ENCODE results near the gene ESRRG.
"Not testable (repeated sequence)": the region's sequence is repeated elsewhere in the genome, so short reads cannot be mapped to it uniquely, and the experiment has no call there.

ESRRG gene

DNA sequence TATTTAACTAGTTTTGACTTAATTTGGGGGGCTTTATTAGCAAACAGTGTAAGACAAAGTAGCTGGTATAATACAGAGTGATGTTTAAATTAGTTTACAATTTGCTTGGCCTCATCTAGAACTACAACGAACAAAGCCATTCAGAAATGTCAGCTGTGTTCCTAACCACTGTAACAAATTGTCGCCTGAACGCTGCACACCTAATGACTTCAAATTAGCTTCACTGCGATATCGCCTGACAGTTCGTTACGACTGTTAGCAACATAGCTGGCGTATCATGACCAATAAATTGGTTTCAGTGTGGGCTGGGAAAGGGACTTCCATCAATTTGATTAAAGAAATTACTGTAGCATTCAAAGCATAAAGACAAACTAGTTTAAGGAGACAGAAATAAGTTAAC lies 160.1 kb downstream of the ESRRG start:
- DNase-seq (ENCODE audit: low spot score), result no peak

DNA sequence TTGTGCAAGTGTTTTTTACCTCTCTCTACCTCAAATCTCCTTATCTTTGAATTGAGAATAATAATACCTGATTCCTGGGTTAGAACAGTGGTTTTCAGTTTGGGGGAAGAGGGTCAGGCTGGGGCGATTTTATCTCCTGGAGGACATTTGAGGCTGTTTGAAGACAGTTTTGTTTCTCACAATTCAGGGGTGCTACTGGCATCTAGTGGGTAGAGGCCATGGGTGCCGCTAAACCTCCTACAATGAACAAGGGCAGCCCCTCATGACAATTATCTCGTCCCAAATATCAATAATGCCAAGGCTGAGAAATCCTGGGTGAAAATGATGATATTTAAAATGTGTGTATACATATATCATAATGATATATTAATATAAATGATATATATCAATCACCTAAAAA lies 160.8 kb downstream of the ESRRG start:
- no peak for DNase-seq (ENCODE audit: low spot score)

DNA sequence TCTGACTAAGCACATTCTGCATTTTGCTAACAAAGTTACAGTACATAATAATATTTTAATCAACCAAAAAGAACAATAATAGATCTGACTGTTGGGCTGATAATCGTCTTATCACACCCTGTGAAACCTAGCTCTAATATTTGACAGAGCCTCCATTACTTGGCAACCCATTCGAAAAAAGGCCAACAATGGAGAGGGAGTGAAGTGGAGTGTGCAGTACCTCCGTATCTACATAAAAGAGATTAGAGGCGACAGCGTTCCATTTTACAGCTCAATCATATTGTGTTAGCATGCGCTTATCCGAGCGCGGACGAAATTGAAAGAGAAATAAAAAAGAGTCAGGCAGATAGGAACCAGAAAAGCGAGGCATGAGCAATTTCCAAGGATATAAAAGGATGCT lies 162.7 kb downstream of the ESRRG start:
- no peak for DNase-seq (ENCODE audit: low spot score)

DNA sequence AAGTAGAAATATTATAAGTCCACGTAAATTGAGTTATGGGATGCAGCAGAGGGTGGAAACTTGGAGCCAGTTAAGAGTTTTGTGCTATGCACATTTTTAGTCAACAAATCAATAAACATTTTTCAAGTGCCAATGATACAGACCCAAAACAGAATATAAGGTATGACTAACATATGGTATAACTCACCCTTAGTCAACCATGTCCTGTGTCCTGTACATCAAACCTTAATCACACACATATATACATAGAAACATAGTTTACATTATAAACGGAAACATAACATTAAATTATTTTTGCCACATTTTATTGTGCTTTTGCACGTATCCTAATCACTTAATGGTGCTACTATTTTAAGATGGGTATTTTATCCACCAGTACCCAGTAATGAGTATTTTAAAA lies 163.9 kb downstream of the ESRRG start:
- DNase-seq (ENCODE audit: low spot score), result no peak

DNA sequence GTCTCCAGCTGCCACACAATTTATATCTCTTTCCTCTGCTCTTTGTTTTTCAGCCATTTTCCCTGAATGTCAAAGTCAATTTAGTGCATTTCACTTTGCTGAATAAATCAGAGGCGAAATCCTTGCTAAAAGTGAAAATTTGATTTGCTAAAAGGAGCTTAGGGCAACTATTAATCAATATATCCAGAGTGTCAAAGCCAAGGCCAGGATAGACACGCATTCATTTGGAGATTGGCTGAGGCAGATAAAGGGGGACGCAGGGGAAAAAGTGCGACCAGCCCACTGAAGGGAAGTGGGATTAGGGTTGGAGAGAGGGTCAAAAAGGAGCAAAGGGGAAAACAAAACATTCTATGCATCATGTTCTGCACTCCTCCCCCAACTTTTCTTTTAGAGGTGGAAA lies 167.6 kb downstream of the ESRRG start:
- DNase-seq (ENCODE audit: low spot score), result no peak

DNA sequence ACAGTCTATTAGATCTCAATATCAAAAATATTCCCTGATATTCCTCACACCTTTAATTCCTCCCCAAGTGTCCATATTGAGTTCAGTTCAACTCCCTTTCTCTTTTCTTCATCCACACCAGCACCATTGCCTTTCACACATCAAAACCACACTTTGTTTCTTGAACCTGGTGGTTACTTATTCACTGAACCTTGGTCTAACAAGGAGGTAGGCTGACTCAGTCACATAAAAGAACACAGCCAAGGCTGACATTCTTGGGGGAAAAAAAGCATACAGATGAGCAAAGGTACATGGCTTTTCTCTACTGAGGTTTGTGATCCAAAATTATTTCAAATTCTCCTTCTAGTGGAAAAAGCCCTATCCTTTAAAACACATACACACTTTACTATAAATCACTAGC lies 168.3 kb downstream of the ESRRG start:
- DNase-seq (ENCODE audit: low spot score), result no peak

DNA sequence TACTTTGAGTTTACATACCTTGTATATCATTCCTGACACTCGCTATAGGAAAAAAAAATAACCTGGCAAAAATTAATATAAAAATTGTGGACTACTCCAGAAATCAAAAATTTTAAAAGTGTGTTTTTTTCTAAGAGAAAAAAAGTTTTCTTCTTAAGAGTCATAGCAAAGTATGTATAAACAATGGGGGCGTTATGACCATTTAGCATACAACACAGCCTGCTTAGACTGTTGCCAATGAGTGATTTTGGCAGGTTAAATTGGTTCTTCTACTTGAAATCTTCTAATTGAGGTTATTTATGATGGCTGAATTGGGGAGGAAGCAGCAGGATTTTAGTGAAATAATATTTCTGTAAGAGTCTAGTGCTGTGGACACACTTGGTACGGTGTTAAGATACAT lies 169.5 kb downstream of the ESRRG start:
- no peak for DNase-seq (ENCODE audit: low spot score)

DNA sequence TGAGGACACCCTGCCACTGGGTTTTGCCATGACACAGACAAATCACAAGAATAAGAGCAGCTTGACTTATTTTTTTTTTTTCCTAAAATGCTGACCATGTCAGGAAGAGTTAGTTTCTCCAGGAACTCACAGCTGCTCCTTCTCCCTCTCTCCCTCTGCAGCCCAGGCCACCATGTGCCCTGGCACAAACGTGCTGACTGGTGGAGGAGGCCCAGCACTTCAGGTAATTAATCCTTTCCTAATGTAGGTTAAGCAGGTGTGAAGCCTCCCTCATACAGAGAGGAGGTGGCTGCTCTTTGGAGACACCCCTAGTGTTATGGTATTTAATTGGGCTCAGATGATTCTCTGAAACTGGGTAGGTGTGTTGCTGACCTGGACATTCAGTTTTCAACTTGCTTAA lies 170.2 kb downstream of the ESRRG start:
- DNase-seq (ENCODE audit: low spot score), result no peak

DNA sequence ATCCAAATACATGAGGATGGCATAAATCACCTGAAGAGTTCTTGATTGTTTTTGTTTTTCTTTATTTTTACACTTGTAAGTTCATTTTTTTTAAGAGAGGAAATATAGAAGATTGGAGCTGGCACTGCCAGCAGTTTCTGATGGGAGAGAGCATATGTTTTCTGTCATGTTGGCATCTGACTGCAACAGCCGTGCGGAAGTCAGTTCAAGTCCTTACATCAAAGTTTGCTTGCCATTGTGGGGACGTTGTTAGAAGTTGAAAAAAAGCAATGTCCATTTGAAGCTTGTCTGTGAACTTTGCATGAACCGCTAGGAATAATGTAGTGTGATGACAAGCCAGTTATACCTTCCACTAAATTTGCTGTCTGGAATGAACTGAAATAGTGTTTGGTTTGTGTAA lies 173.4 kb downstream of the ESRRG start:
- no peak for DNase-seq (ENCODE audit: low spot score)

DNA sequence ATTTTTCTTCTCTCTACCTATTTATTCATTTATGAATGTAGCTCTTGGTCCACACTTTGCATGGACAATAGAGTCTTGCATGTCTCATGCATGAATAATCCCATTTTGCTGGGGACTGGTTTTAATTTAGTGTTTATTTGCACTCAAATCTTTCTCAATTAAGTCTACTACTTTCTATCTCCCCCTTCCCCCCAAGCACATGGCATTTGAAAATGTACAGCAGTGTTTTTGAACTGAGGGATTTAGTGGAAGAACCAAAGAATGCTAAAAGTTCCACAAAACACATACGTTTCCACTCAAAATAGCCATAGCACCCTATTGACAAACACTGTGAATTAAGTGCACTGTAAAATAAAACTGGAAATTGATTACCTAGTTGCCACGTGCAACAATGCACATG lies 180.5 kb downstream of the ESRRG start:
- no peak for DNase-seq (ENCODE audit: low spot score)

DNA sequence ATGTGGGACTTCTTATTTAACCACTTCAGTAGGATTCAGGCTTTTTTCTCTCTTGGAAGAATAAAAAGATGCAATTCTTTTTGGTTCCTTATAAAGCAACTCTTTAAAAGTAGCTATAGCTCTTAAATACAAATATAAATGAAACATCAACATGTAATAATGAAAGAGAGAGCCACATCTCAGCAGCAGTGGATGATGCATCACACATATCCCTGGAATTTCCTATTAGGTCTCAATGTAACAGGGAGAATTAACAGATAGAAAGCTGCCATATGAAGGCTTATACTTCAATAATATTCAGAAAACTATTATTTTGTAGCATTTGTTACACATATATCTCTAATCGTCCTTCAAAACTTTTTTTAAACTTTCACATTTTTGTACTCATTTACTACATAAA lies 181.0 kb downstream of the ESRRG start:
- no peak for DNase-seq (ENCODE audit: low spot score)

DNA sequence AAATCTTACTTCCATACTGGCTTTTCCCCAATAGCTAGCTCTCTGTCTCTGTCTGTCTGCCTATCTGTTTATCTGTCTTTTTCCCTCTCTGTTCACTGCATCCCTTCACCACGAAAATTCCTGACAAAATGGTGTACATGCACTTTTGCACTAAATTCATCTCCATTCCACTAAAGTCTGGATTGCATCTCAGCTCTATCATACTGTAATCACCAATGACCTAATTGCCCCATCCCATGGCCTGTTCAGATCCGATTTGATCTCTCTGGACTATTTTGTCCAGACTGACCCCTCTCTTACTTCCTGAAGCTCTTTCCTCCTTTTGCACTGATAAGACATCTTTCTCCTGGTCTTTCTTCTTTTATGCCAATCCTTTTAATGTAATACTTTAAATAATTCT lies 187.5 kb downstream of the ESRRG start:
- no peak for DNase-seq (ENCODE audit: low spot score)

DNA sequence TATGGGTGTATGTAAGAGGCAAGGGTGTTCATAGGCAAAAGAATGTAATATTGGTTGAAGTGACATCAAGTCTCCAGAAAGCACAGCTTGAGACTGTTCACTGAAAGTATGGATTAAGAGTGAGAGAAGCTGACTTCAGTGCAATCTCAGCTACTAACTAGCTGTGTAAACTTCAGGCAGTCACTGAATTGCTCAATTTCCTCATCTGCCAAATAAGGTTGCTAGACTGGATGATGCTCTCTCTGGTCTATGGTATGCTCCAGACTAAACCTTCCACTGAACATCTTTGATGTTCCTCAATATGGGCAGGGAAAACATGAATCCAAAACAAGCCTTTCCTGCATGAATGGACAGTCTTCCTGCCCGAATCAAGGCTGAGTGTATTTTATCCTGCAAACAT lies 188.2 kb downstream of the ESRRG start:
- no peak for DNase-seq (ENCODE audit: low spot score)

DNA sequence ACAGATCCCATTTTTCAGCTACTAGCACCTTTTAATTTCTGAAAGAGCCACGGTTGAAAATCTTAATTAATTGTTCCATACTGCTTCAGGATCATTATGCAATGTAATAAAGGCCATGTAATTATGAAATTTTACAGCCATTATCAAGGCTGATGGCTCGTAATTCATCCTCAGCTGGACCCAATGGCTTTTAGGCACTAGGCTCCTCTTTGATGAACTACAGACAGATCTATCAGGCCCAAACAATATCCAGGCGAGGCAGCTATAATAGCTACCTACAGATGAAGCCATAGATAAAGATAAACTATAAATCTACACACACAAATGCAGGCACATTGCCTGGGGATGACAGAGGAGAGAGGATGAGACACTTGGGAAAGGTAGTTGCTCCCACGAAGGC lies 189.5 kb downstream of the ESRRG start:
- no peak for DNase-seq (ENCODE audit: low spot score)

DNA sequence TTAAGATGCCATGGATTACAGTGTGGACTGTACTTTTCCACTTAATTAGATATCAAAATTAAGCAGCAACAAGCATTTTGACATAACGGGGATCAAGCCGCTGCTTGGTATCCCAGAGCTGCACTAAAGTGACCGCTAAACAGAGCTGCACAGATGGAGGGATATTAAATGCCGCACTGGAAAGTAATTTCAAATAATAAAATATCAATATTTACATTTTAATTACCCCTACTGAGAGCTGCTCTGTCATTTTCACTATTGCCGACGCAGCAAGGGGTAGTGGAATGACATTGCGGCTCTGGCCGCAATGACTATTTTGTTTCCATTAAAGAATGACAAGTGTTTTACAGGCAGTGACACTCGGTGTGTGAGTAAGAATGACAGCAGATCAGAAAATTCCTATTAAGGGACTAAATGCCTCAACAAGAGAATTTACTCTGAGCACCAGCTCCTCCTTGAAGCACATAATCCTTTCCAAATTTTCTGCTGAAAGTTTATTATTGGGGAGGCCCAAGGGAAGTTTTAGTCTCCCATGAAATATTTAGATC lies 190.9 kb downstream of the ESRRG start:
- no peak for DNase-seq (ENCODE audit: low spot score)

DNA sequence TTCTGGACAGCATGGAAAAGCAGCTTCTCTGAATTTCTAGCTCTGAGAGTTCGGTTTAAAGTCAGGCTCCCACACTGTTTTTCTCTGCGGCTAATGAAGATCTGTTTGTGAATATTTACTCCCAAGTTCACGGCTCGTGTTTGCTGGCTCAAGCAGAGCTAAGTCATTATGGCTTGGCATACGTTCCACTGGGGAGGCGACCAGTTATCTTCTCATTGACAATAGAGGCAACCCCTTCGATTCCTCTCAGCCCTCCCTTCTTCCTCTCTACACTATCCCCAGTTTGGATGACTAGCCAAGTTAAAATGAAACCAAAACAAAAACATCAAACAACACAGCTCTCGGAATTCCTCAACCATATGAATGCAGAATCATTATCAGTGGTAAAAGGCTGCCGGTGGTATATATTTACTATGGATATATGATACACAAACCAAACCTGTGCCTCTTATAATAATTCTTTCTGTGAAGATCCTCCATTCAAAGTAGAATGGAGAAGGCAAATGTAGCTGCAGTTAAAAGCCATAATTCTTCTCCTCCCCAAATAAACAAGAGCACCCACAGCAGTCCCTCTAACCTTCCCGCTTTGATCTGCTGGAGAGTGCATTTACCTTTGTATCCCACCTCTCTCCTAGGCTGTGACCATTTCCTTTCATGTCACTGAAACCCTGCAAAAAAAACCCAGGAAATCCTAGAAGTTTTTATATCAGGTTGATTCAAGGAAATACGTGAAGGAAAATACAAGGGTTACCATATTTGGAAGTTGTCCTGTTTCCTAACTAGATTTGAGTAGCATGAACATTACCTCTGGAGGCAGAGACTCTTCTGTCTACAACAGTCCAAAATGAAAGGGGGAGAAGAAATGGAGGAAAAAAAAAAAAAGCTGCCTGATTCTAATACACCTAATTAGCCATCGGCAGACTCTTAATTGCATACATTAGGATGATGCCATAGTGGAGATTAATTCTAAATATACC lies 191.7 kb downstream of the ESRRG start:
- peak; percentile 21 for DNase-seq (ENCODE audit: low spot score)

DNA sequence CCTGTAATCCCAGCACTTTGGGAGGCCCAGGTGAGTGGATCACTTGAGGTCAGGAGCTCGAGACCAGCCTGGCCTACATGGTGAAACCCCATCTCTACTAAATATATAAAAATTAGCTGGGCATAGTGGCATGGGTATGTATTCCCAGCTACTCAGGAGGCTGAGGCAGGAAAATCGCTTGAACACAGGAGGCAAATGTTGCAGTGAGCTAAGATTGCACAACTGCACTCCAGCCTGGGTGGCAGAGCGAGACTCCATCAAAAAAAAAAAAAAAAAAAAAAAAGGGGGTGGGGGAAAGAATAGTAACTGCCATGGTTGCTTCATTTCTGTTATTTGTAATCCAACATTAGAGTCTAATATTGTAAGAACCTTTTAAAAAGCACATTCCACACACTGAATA lies 193.4 kb downstream of the ESRRG start:
- DNase-seq (ENCODE audit: low spot score), result not testable (repeated sequence)

DNA sequence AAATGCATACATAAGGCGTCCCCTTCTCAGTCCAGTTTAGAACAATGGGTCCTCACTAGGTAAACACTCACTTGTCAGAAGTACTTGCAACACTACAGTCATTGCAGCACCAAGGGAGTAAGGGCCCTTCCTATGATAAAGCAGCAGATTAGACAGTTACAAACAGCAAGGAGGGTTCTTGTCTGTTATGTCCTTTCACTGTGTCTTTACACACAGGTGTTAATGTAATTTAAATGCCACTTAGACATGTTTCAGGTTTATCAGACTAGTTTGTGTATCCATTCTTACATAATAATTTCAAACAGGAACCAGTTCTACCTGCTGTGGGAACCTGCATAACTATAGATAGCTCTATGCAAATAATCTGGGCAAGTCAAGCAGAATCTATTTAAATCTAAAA lies 194.4 kb downstream of the ESRRG start:
- DNase-seq (ENCODE audit: low spot score), result no peak

DNA sequence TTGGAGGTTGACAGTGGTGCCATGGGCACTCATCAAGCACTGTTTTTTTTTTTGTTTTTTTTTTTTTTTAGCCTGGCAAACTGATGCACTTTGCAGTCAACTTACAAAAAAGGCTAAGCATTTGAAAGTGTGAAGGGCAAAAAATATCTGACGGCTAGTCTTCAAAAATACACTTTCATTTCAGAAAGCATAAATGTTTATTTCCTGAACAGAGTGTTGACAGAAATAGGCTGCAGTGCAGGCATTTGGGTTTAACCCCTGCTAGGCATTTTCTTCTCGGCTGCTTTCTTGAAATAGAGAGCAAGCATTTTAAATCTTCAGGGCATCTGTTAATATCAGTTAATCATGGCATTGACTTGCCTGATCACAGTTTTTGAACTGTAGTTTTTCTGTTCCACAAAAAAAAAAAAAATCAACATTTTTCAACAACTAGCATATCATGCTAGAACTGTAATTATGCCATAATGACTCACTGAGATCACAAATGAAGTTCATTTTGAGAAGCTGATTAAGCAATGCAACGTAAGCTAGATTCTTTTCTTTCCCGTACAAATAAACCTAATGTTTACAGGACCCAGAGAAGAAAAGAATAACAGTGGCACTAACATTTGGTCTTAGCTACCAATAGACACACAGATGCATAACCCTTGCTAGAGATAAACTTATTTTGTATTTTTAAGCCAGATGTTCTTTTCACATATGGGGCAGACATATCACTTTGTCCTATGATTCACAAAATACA lies 199.6 kb downstream of the ESRRG start:
- no peak for DNase-seq (ENCODE audit: low spot score)

DNA sequence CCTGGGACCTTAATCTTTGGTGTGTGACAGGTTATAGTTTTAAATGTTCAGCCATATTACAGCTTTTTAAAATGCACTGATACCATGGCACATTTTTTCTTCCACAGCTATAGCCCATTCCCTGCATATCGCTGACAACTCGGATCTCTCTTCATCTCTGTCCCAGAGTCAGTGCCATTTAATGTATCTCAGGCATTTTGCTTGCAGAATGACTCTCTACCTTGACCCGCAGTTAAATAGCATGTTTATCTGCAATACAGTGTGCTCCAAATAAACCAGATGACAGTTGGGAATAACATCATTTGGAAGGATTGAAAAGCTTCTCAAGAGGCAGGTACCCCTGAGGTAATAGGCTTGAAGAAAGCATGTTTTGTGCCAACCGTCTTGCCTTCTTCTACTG lies 200.2 kb downstream of the ESRRG start:
- DNase-seq (ENCODE audit: low spot score), result no peak

DNA sequence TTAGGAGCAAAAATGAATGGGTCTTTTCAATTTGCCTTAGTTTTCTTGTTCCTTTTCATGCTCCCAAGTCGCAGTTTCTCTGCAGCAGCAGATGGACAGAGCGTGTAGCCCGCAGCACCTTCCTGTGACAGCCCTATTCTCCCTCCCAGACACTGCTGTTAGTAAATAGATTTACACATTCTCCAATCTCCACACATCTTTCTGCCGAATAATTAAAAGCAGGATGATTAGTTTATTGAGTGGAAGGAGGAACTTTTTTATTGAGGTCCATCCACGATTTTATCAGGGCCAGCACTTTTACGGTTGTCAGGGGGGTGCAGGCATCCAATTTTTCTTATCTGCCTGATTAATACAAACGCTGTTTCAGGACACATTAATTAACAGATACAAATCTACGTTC lies 201.8 kb downstream of the ESRRG start:
- no peak for DNase-seq (ENCODE audit: low spot score)

DNA sequence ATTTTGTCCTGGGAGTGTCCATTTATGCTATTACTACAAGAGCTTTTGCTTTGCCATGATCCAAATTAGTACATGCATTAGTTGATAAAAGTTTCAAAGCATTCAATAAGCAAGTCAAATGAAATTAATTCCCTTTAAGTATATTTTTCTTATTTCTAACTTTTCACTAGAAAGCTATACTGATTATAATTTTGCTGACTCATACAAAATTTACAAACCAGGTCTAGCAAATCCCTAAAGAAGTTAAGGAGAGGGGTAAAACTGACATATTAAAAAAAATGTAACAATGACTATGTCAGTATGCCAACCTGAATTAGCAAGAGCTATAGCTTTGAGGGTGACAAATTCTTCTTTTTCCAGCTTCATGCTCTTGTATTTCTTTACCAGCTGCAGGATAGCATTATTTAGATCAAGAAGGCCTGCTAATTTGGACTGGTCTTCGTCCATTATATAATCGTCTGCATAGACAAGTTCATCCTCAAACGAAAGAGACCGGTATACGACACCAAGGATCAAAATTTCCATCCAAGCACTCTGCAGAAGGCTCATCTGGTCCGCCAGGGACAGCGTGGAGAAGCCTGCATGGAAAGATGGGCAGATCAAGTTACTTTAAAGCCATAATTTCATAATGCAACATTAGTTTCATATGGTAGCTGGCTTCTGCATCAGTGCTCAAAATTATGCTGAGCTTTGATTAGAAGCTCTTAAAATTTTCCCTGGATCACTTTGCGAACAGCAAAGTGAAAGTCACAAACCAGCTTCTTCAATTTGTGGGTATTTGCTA lies 204.2 kb downstream of the ESRRG start:
- no peak for DNase-seq (ENCODE audit: low spot score)
